GM19238 (cell line): ENCODE data around the gene CPLX3.
A peak's percentile ranks its signal among the peaks of the same experiment; 100 is the strongest.
"Not testable (repeated sequence)": the region's sequence is repeated elsewhere in the genome, so short reads cannot be mapped to it uniquely, and the experiment has no call there.

Experiments
- DNase-seq: peaks from one replicate; pipeline ENCODE4 v3.0.0; 2011; ENCODE audit warnings: low spot score; ENCODE audit not compliant: insufficient read length

Gene CPLX3

GRCh38 chr15:74826364-74826819 lies at the start of gene CPLX3:
Gene CPLX3, plus strand, starts transcription at chr15:74826627. Its CDS starts 77 bp downstream, at chr15:74826704.
- no peak for DNase-seq

- DNase-seq: peak; percentile 69
Observed at GRCh38 chr15:74776821-74777768, 49.3 kb upstream of the CPLX3 start.

- no peak for DNase-seq
Observed at GRCh38 chr15:74777769-74778598, 48.4 kb upstream of the CPLX3 start.

GRCh38 chr15:74778599-74778970 lies 47.8 kb upstream of the CPLX3 start:
- DNase-seq: no peak

- no peak for DNase-seq
Observed at GRCh38 chr15:74779162-74779648, 47.2 kb upstream of the CPLX3 start.

- no peak for DNase-seq
Observed at GRCh38 chr15:74780523-74781430, 45.6 kb upstream of the CPLX3 start.

- peak; percentile 82 for DNase-seq
Observed at GRCh38 chr15:74781431-74782258, 44.8 kb upstream of the CPLX3 start, which contains the start of gene CSK. Gene CSK, plus strand, starts transcription at chr15:74782080. Its CDS starts 16,218 bp downstream, at chr15:74798298.

- DNase-seq: no peak
Observed at GRCh38 chr15:74782259-74783071, 44.0 kb upstream of the CPLX3 start.

- no peak for DNase-seq
Observed at GRCh38 chr15:74783072-74783807, 43.2 kb upstream of the CPLX3 start.

GRCh38 chr15:74783808-74784175 lies 42.6 kb upstream of the CPLX3 start:
- DNase-seq: no peak

GRCh38 chr15:74784426-74785193 lies 41.8 kb upstream of the CPLX3 start:
- no peak for DNase-seq

GRCh38 chr15:74785194-74786032 lies 41.0 kb upstream of the CPLX3 start:
- DNase-seq: no peak

- DNase-seq: not testable (repeated sequence)
Observed at GRCh38 chr15:74786081-74786480, 40.3 kb upstream of the CPLX3 start.

- DNase-seq: no peak
Observed at GRCh38 chr15:74786551-74787165, 39.8 kb upstream of the CPLX3 start.

GRCh38 chr15:74787251-74788041 lies 39.0 kb upstream of the CPLX3 start:
- DNase-seq: peak; percentile 84
